Keratinocyte (primary cell): Measurements from ENCODE around the gene FRMD1.

Experiments
- CTCF ChIP-seq, 3 experiments: IDR thresholded peaks in 1 of 3; conservative IDR thresholded peaks in 1 of 3; optimal IDR thresholded peaks in 1 of 3; 2 replicates in 2 of 3; 3 replicates in 1 of 3; pipeline versions ENCODE3 to v1.5.1; 2011; ENCODE audit warnings: low read length in 3 of 3, mild to moderate bottlenecking in 3 of 3, moderate library complexity in 2 of 3, control low read depth in 1 of 3, inconsistent platforms in 1 of 3; ENCODE audit not compliant: insufficient read depth in 2 of 3; ENCODE audit errors: extremely low read depth in 1 of 3
- EZH2 ChIP-seq: IDR thresholded peaks from one replicate; pipeline ENCODE4 v1.6.1; 2012; ENCODE audit warnings: inconsistent platforms, mild to moderate bottlenecking, low read length, moderate library complexity

- TF ChIP-seq CTCF (optimal IDR thresholded peaks at IDR 0.05 in 1 of 3, IDR thresholded peaks at IDR 0.05 in 1 of 3, conservative IDR thresholded peaks at IDR 0.05 in 1 of 3; ENCODE audit: extremely low read depth in 1 of 3, insufficient read depth in 2 of 3, low read length in 3 of 3) = no peak
- TF ChIP-seq EZH2 = no peak
Observed at GRCh38 chr6:168095171-168095691, 16.2 kb upstream of the FRMD1 start.
